Mucosa of rectum (tissue), 2 donors: ENCODE data around the gene HDAC9.
"Not testable (repeated sequence)": the region's sequence is repeated elsewhere in the genome, so short reads cannot be mapped to it uniquely, and the experiment has no call there.

ENCODE experiments used
- H3K27ac ChIP-seq, 2 donors: one replicate each; pipeline ENCODE4 v1.7.0; 2013; ENCODE audit warnings: inconsistent platforms in 2 of 2, low read depth in 2 of 2, low read length in 2 of 2
- H3K27me3 ChIP-seq, 2 donors: one replicate each; pipeline ENCODE4 v1.7.0; 2013; ENCODE audit warnings: low read length in 2 of 2; ENCODE audit not compliant: control insufficient read depth in 2 of 2, insufficient read depth in 2 of 2
- H3K36me3 ChIP-seq, 2 donors: one replicate each; pipeline ENCODE4 v1.7.0; 2013; ENCODE audit warnings: low read length in 2 of 2; ENCODE audit not compliant: control insufficient read depth in 2 of 2, insufficient read depth in 2 of 2
- H3K4me1 ChIP-seq, 2 donors: one replicate each; pipeline ENCODE4 v1.7.0; 2013; ENCODE audit warnings: low read length in 2 of 2, mild to moderate bottlenecking in 1 of 2; ENCODE audit not compliant: control insufficient read depth in 2 of 2, insufficient read depth in 2 of 2
- H3K4me3 ChIP-seq, 2 donors: one replicate each; pipeline ENCODE4 v1.7.0; 2013; ENCODE audit warnings: low read length in 2 of 2
- H3K9ac ChIP-seq, 2 donors: one replicate each; pipeline ENCODE4 v1.7.0; 2013; ENCODE audit warnings: low read length in 2 of 2, low read depth in 1 of 2, mild to moderate bottlenecking in 1 of 2
- H3K9me3 ChIP-seq, 2 donors: one replicate each; pipeline ENCODE4 v1.7.0; 2013; ENCODE audit warnings: low read length in 2 of 2; ENCODE audit not compliant: control insufficient read depth in 2 of 2
- donor health status: healthy.
- donor health status: Normal muscosa, but diverticular disease.

Gene HDAC9

GRCh38 chr7:19032942-19033341 lies 537.4 kb downstream of the HDAC9 start:
- not testable (repeated sequence) for H3K36me3 ChIP-seq, H3K27me3 ChIP-seq, H3K4me1 ChIP-seq, H3K9ac ChIP-seq, H3K27ac ChIP-seq, H3K4me3 ChIP-seq, H3K9me3 ChIP-seq

GRCh38 chr7:19051767-19052375 lies 556.3 kb downstream of the HDAC9 start:
- Histone ChIP-seq H3K36me3 (no peaks in the 10 kb centered on the region), H3K9me3 (no peaks in the 10 kb centered on the region), H3K9ac (no peak overlapping the region), H3K4me3 (no peak overlapping the region), H3K4me1 (no peaks in the 10 kb centered on the region), H3K27me3 (no peaks in the 10 kb centered on the region), H3K27ac (no peak overlapping the region)
